GM21423 (cell line): ENCODE measurements around the gene TMEM256.

Source experiments
- ATAC-seq: cut with Tn5 transposase; IDR thresholded peaks from one replicate; pipeline ENCODE4 v1.9.1; 2021; ENCODE audit warnings: mild to moderate bottlenecking, moderate library complexity; ENCODE audit not compliant: unreplicated experiment

TMEM256 gene

DNA sequence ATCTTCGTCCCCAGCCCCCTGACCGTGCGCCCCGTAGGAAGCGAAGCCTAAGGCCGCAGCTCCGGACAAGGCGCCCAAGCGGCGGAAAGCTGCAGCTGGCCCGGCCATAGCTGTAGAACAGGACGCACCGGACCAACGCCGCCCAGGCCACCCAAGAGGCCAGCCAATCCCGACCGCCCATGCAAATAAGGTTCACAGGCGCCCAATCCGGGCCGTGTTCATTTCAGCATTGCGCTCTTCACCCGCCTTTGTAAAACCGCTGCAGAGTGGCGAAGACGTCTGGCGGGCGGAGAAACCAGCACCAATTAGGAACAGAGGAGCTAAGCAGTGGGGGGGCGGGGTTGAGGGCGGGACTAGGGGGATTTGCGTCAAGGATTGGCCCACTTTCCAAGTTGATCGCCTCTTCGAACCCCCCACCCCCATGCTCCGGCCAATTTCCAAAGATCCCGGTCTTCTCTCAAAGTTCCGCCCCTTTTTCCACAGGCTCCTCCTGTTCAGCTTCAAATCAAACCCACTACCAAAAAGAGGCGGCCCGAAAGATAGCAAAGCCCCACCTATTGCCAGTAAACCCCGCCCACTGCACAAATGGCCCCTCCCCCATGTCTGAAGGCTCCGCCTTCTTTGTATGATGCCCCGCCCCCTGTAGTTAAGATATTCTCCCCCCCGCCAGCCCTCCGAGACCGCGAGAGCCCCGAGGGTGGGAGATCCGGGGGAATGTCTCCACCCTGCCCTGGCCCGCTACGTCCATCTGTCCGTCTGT is at the start of gene TMEM256:
Gene TMEM256 (minus strand): TSS at position 121 of the 760 bp plus-strand sequence. CDS start 13 bp downstream, at position 108.
- peak; percentile 94 for ATAC-seq

DNA sequence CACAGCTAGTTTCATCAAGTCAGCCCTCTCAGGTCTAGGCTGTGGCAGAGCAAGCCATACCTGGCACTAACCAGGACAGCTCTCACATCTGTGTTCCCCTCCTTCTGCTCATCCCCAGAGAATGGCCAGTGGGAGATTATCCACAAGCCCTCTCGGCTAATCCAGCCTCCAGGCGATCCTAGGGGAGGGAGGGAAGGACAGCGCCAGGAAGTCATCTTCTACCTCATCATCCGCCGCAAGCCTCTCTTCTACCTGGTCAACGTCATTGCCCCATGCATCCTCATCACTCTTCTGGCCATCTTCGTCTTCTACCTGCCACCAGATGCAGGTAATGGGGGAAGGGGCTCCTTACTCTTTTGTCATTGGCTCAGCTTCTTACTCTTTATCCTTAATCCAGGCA is 44.6 kb upstream of the TMEM256 start:
- ATAC-seq = no peak

DNA sequence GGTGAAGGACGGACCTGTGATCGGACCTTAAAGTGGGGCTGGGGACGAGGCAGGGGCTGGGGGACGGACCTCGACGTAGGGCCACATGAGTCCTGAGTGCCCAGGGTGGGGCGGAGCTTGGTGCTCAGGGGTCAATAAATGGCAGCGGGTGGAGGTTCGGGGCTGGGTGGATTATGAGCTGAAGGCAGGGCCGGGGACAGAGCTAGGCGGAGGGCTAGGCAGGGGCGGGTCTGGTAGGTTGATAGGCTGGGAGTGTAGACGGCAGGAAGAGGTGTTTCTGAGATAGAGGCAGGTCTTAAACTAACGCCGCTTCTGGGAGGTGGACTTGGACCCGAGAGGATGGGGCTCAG is 41.7 kb upstream of the TMEM256 start:
- ATAC-seq = no peak

DNA sequence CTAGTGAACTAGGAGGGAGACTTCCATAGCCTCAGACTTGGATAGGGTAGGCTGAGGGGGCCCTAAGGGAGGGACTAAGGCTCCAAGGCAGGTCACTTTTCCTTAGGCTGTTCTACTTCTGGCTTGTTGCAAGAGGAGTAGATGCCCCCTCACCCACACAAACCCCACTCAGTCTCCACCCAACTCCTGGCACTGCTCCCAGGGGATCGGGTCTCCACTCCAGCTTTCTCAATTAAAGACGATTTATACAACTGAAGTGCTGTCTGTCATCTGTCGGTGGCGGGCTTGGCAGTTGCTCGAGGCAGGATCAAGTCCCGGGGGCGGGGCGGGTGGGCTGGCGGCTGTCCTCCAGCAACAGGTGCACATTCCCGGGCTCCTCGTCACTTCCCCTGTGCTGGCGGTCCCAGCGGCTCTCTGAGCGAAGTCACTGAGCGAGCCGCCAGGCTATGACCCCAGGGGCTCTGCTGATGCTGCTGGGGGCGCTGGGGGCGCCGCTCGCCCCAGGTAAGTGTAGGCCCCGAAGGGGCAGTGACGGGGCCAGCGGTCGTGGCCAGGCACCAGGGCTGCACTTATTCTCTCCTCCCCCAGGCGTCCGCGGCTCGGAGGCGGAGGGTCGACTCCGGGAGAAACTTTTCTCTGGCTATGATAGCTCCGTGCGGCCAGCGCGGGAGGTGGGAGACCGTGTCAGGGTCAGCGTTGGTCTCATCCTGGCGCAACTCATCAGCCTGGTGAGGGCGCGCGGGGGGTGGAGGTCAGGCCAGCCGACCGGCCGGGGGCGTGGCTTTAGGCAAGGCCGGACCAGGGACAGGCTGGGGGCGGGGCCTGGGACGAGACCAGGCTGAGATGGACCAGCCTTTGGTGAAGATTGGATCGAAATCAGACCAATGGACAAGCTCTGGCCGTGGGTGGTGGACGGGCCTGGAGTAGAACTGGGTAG is 41.1 kb upstream of the TMEM256 start, which contains the start of gene CHRNB1:
Gene CHRNB1 (plus strand): TSS at position 380 of the 937 bp plus-strand sequence. CDS start 67 bp downstream, at position 447.
- no peak for ATAC-seq

DNA sequence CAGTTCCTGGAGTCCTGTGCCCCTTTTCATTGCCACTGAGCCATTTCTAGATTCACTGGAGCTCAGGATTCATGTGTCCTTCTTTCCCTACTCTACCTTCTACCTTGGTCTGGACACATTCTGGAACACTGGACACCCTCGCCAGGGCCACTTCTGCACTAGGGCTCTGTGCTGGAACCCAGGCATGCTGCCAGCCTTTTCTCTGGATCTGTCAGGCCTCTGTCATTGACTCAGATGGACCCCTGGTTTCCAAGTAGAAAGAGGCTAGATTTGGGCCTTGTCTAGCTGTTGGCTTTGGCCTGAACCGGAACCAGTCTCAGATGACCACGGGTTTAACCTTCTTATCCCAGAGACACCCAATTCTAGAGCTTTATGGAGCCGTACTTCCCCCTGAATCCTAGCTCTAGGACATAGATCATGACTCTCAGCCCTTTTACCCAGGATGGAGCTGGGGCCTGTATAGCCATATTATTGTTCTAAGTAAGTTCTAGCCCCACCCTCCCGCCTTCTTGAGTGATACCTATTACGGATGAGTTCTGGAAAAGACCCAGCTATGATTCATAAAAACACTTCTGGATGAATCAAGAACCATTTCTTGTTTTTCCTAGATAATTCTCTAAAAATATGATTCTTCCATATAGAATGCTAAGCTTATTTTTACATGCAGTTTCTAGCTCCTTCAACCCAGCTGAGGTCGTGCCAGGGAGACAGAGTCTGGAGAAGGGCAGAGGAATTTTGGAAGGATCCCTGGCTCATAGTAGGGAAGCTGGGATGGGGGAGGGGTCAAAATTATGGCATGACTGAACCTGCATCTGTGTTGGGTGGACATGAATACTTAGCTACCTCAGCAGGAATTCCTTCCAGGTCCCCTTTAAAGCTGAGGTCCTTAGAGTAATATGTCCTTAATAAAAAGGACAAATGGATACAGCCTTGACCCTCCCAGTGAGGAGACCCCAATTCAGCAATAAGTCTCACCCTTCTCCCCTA is 39.9 kb upstream of the TMEM256 start:
- no peak for ATAC-seq

DNA sequence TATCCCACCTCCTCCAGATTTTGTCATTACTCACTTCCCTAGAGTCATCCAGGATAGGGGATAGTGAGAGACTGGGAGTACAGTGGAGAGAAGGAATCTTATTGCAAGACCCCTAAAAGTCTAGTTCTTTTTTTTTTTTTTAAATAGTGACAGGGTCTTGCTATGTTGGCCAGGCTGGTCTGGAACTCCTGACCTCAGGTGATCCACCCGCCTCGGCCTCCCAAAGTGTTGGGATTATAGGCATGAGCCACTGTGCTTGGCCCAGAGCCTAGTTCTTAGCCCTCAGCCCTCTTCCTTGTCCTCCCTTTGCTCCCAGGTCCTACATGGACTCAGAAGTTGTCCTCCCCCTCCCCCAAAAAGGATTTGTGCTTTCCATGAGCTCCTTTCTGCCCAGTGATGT is 38.2 kb upstream of the TMEM256 start:
- ATAC-seq = no peak

DNA sequence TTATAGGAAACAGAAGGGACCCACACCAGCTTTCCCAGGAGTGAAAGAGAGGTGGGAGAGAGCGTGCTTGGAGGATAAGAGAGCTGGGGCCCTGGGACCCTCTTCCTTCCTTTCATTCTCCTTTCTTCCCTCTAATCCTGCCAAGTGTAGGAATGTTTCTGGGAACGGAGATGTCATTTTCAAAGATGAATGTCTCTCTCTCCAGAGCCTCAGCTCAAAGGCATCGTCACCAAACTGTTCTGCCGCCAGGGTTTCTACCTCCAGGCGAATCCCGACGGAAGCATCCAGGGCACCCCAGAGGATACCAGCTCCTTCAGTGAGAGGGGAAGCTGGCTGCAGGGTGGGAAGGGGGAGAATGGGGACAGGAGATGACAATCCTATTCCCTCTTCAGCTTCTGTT is 37.4 kb upstream of the TMEM256 start:
- ATAC-seq = no peak

DNA sequence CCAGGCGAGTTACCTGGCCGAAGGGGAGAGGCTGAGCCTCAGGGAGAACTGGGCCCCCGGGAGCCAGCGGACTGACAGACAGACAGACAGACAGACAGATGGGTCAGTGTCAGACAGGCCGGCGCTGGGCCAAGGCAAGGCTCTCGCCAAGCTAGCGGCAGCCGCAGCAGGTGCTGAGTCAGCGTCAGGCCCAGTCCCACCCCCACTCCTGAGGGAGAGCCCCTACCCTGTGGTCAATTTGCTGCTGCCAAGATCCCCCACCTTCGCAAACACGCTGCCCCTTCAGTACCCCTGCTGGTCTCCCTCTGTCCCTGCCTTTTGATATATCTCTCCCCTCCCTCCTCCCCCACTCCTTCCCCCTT is 36.9 kb upstream of the TMEM256 start:
- ATAC-seq = no peak

DNA sequence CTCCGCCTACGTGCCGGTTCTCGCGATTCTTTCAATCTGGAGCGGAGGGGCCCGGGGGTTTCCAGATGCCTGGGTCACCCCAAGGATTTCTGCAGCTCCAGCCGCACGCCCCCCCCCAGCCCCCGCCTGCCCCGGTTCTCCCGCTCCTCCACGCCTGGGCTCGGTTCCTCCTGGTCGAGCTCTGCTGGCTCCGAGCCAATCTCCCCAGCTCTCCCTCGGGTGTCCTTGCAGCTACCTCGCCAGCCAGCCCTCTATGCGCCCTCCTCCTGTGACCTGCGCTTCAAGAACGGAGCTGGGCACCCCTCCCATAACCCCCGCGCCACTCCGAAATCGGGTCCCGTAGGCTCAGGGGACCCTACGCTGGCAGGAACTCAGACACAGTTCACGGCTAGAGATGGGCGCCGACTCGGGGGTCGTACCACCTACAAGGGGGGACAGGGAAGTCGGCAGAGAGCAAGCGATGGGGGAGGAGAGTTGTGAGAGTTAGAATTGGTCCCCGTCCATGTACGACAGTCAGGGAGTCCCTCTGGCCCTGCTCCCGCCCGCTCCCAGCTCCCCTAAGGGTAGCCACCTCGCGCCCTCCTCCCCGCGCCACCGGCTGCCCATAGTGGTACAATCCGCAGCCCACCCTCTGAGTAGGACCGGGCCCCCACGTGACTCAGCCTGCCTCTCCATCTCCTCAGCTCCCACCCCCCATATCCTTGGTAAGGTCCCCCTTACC is 36.4 kb upstream of the TMEM256 start:
- ATAC-seq = no peak

DNA sequence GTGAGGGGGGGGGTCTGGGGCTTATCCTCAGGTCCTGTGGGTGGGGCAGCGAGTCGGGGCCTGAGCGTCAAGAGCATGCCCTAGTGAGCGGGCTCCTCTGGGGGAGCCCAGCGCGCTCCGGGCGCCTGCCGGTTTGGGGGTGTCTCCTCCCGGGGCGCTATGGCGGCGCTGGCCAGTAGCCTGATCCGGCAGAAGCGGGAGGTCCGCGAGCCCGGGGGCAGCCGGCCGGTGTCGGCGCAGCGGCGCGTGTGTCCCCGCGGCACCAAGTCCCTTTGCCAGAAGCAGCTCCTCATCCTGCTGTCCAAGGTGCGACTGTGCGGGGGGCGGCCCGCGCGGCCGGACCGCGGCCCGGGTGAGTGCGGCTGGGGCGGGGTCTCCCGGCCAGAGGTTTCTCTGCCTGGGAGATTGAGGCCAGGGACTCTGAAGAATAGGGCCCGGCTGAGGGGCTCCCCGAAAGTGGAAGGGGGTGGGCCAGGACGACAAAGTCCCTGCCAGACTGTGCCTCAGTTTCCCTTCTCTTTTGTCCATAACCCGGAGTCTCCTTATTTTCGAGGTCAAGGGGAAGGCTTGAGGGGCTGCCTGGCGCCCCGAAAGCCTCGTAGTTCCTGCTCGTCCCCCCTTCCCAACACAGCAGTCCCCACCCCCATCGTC is 35.7 kb upstream of the TMEM256 start, which contains the start of gene FGF11:
Gene FGF11 (plus strand): TSS at position 51 of the 651 bp plus-strand sequence. CDS start 109 bp downstream, at position 160.
- ATAC-seq = no peak

DNA sequence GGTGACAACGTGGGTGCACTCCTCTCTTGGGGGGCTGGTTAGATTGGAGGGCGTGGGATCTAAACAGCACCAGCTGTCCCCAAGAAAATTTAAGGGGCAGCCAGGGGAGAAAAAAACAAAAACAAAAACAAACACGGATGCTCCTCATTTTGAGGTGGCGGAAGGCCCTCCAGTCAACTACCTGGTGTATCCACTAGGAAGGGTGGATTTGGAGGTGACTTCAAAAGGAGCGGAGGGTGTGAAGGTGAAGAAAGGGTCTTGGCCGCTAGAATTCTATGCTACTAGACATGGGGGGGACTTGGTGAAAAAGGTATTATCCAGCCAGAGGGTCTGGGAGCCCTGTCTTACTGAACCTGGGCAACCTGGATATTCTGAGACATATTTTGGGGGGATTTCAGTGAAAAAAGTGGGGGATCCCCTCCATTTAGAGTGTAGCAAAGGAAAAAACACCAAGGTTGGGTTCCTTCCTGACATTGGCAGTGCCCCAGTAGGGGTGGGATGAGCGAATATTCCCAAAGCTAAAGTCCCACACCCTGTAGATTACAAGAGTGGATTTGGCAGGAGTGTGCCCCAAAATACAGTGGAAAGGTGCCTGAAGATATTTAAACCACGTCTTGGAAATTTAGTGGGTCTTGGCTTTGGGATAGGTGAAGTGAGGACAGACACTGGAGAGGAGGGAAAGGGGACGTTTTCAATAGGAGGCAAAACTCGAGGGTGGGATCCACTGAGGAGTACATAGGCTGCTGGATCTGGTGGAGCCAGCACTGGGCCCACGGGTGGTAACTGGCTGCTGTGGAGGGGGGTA is 35.0 kb upstream of the TMEM256 start:
- ATAC-seq = no peak

DNA sequence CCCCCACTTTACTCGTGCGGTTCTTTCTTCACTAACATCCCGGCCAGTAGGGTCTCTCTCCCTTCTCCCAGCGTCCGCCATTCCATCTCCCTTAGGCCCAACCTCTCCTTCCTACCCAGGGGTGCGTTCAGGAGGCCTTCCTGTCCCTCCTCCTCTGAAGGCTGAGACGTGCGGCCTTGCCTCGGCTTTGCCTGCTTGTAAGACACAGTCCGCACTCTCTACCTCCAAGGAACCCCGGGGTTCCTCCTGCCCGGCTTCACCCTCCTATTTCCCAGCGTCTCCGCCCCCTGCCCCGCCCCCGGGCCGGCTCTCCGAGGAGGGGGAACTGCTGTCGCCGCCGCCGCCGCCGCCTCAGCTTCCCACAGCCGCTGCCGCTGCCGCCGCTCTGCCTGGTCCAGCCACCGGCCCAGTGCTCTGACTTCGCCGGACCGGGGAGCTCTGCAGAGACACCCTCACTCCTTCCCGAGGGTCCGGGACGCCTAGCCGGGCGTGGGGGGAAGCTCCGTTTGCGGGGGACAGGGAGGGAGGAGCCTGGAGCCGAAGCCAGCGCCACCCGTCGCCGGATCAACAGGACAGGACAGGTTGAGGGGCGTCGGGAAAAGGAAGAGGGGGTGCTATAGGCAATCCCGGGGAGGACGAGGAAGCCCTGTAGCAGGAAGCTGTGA is 34.2 kb upstream of the TMEM256 start:
- no peak for ATAC-seq

DNA sequence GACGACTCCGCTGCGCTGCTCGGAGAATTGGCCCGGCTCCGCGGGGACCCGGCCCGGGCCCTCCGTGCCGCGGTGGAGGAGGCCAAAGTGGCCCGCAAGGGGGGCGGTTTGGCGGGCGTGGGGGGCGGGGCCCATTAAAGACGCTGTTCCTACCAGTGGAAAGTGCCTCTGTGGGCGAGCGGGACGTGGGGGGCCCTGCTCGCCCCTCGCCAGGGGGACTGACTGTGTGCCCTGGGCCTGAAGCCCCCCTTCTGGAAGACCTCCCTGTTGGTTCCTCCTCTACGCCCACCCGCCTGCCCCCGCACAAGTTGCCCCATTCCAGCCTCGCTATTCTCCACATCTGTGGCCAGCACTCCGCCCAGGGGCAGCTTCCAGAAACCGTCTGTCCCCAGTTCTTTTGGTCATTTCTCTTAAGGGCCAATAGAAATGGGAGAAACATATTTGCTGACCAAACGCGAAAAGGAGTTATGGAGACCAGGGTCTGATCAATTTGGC is 33.5 kb upstream of the TMEM256 start:
- no peak for ATAC-seq

DNA sequence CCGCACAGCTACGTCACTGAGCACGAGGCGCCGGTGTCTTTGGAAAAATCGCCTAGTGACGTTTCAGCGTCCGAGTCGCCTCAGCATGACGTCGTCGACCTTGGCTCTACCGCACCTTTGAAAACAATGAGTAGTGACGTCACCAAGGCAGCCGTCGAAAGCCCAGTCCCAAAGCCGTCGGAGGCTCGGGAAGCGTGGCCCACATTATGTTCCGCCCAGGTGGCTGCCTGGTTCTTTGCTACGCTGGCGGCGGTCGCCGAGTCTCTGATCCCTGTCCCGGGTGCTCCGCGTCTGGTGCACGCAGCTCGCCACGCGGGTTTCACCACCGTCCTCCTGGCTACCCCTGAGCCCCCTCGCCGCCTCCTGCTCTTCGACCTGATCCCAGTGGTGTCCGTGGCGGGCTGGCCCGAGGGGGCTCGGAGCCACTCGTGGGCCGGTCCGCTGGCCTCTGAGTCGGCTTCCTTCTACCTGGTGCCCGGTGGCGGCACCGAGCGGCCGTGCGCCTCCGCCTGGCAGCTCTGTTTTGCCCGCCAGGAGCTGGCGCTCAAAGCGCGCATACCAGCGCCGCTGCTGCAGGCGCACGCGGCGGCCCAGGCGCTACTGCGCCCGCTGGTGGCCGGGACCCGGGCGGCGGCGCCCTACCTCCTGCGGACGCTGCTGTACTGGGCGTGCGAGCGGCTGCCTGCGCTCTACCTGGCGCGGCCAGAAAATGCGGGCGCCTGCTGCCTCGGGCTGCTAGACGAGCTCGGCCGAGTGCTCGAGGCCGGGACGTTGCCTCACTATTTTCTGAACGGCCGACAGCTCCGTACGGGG is 32.9 kb upstream of the TMEM256 start:
- peak; percentile 44 for ATAC-seq

DNA sequence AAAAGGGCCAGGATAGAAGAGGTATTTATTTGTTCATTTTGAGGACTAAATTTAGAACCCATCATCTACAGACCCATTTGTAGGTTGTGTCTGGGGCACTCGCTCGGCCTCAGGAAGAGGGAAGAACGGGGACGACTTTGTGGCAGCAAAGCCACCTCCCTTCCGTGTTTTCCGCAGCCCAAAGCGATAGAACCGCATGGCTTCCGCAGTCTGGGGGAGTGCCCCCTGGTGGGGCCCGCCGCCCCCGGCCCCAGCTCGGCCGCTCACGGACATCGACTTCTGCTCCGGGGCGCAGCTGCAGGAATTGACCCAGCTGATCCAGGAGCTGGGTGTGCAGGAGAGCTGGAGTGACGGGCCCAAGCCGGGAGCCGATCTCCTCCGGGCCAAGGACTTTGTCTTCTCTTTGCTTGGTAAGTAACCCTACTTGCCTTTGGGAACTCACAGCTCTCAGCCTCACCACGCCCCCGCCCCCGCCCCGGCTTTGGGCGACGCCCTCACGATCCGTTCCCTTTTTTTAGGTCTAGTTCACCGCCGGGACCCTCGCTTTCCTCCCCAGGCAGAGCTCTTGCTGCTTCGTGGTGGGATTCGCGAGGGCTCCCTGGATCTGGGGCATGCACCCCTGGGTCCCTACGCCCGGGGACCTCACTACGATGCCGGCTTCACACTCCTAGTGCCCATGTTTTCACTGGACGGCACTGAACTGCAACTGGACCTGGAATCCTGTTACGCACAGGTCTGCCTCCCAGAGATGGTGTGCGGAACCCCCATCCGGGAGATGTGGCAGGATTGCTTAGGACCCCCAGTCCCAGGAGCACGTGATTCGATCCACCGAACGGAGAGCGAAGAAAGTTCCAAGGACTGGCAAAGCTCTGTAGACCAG is 32.0 kb upstream of the TMEM256 start:
- ATAC-seq = peak; percentile 19

DNA sequence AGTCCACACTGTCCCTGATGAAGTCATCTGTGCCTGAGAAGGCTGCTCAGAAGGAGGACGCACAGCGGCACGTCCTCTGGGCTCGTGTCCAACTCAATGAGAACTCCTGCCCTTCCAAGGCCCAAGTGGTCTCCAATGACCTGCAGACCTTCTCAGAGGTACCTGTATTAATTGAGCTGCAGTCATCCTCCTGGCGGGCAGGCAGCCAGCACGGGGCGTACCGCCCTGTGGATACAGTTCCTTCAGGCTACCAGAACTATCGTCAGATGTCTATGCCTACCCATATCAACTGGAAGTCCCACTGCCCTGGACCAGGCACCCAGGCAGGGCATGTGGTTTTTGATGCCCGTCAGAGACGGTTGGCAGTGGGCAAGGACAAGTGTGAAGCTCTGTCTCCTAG is 28.4 kb upstream of the TMEM256 start:
- no peak for ATAC-seq
